Neural progenitor cell (in vitro differentiated cells): Measurements from ENCODE around the gene PLA2G2F. TPM values are rescaled to one million over a fixed set of nuclear protein-coding genes. Genes with fewer than 3 reads are reported as not detected.

Experiments
- DNase-seq: peaks from one replicate; pipeline ENCODE4 v3.0.0-alpha.2; 2016; ENCODE audit warnings: low spot score
- H2AFZ ChIP-seq: fragments of 200-600 bp; sonication (generic); replicated peaks from 2 replicates; pipeline ENCODE4 v1.6.1; 2016; ENCODE audit warnings: antibody characterized with exemption
- H3F3A ChIP-seq: fragments of 200-600 bp; sonication (generic); 2 replicates; pipeline ENCODE4 v1.6.1; 2016; ENCODE audit warnings: antibody characterized with exemption, low read depth
- H3K27ac ChIP-seq: fragments of 200-600 bp; sonication (generic); 2 replicates; pipeline ENCODE4 v1.5.1; 2016; ENCODE audit warnings: mild to moderate bottlenecking
- H3K27me3 ChIP-seq: fragments of 200-600 bp; sonication (generic); 2 replicates; pipeline ENCODE4 v1.6.1; 2016; ENCODE audit warnings: mild to moderate bottlenecking, moderate library complexity
- H3K36me3 ChIP-seq: fragments of 200-600 bp; sonication (generic); 2 replicates; pipeline ENCODE4 v1.5.1; 2016
- H3K4me1 ChIP-seq: fragments of 200-600 bp; sonication (generic); 2 replicates; pipeline ENCODE4 v1.6.1; 2016; ENCODE audit warnings: mixed run types
- H3K4me2 ChIP-seq: fragments of 200-600 bp; sonication (generic); 2 replicates; pipeline ENCODE4 v1.6.1; 2016
- H3K4me3 ChIP-seq: fragments of 200-600 bp; sonication (generic); 2 replicates; pipeline ENCODE4 v1.5.1; 2016
- H3K79me2 ChIP-seq: fragments of 200-600 bp; sonication (generic); 2 replicates; pipeline ENCODE4 v1.6.1; 2016; ENCODE audit warnings: low read depth
- H3K9ac ChIP-seq: fragments of 200-600 bp; sonication (generic); 2 replicates; pipeline ENCODE4 v1.6.1; 2016
- H3K9me3 ChIP-seq: fragments of 200-600 bp; sonication (generic); 2 replicates; pipeline ENCODE4 v1.5.1; 2016; ENCODE audit warnings: low read depth
- H4K20me1 ChIP-seq: fragments of 200-600 bp; sonication (generic); 2 replicates; pipeline ENCODE4 v1.6.1; 2016; ENCODE audit warnings: low read depth
- H3K27ac Mint-ChIP-seq: 3 replicates; pipeline ENCODE4 v1.8.0; 2021; ENCODE audit warnings: mixed read lengths
- H3K27me3 Mint-ChIP-seq: 2 replicates; pipeline ENCODE4 v1.8.0; 2022; ENCODE audit warnings: low read depth, mild to moderate bottlenecking, inconsistent platforms, moderate library complexity, mixed read lengths; ENCODE audit not compliant: insufficient read depth
- H3K36me3 Mint-ChIP-seq: 3 replicates; pipeline ENCODE4 v1.8.0; 2021; ENCODE audit warnings: mixed read lengths
- H3K4me1 Mint-ChIP-seq: 3 replicates; pipeline ENCODE4 v1.8.0; 2021; ENCODE audit warnings: mixed read lengths
- H3K4me3 Mint-ChIP-seq: 3 replicates; pipeline ENCODE4 v1.8.0; 2021; ENCODE audit warnings: mild to moderate bottlenecking, moderate library complexity, mixed read lengths
- H3K9me3 Mint-ChIP-seq: 3 replicates; pipeline ENCODE4 v1.8.0; 2020; ENCODE audit warnings: mixed read lengths
- EZH2 ChIP-seq: fragments of 200-600 bp; sonication (generic); IDR thresholded peaks from 2 replicates; pipeline ENCODE4 v1.6.1; 2017; ENCODE audit warnings: antibody characterized with exemption, mild to moderate bottlenecking, moderate library complexity
- EZH2phosphoT487 ChIP-seq: fragments of 200-600 bp; sonication (generic); IDR thresholded peaks from 2 replicates; pipeline ENCODE4 v1.6.1; 2017; ENCODE audit warnings: antibody characterized with exemption
- total RNA-seq: library from RNA; depleted of rRNA; stranded (reverse); fragments of >200 nt; gene quantifications from 2 replicates; pipeline ENCODE4 v1.2.3, GENCODE V29; 2015; ENCODE audit warnings: low replicate concordance
- TF ChIP-seq, protein P1 (sequence below): fragments of 200-600 bp; sonication (generic); IDR thresholded peaks from 2 replicates; pipeline ENCODE4 v1.5.1; 2017; ENCODE audit warnings: antibody characterized with exemption, mild to moderate bottlenecking

The PLA2G2F gene
- total RNA-seq, 1 donor from 2014 or later = not detected

- H3F3A ChIP-seq = peaks cover 4% of the 10 kb centered on the region
- peaks cover 46% of the 10 kb centered on the region for H3K27me3 ChIP-seq
- no peak overlapping the region for H3K4me3 ChIP-seq
- H3K36me3 ChIP-seq = no peaks in the 10 kb centered on the region
- H2AFZ ChIP-seq = no peak overlapping the region
- Mint-ChIP-seq H3K27ac (no peak overlapping the region), H3K36me3 (no peaks in the 10 kb centered on the region), H3K4me1 (peaks cover 10% of the 10 kb centered on the region), H3K9me3 (no peaks in the 10 kb centered on the region), H3K4me3 (no peak overlapping the region), H3K27me3 (peaks cover 15% of the 10 kb centered on the region)
- H3K4me2 ChIP-seq = no peak overlapping the region
- no peak for TF ChIP-seq EZH2phosphoT487
- no peak for TF ChIP-seq EZH2
- TF ChIP-seq, protein P1, sequence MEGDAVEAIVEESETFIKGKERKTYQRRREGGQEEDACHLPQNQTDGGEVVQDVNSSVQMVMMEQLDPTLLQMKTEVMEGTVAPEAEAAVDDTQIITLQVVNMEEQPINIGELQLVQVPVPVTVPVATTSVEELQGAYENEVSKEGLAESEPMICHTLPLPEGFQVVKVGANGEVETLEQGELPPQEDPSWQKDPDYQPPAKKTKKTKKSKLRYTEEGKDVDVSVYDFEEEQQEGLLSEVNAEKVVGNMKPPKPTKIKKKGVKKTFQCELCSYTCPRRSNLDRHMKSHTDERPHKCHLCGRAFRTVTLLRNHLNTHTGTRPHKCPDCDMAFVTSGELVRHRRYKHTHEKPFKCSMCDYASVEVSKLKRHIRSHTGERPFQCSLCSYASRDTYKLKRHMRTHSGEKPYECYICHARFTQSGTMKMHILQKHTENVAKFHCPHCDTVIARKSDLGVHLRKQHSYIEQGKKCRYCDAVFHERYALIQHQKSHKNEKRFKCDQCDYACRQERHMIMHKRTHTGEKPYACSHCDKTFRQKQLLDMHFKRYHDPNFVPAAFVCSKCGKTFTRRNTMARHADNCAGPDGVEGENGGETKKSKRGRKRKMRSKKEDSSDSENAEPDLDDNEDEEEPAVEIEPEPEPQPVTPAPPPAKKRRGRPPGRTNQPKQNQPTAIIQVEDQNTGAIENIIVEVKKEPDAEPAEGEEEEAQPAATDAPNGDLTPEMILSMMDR = no peak
- H3K4me1 ChIP-seq = no peaks in the 10 kb centered on the region
- no peaks in the 10 kb centered on the region for H4K20me1 ChIP-seq
- no peaks in the 10 kb centered on the region for H3K79me2 ChIP-seq
- no peak overlapping the region for H3K27ac ChIP-seq
- no peak overlapping the region for H3K9ac ChIP-seq
- DNase-seq = no peak
- no peaks in the 10 kb centered on the region for H3K9me3 ChIP-seq
Measured at GRCh38 chr1:20180844-20181207, 41.7 kb downstream of the PLA2G2F start.

DNA sequence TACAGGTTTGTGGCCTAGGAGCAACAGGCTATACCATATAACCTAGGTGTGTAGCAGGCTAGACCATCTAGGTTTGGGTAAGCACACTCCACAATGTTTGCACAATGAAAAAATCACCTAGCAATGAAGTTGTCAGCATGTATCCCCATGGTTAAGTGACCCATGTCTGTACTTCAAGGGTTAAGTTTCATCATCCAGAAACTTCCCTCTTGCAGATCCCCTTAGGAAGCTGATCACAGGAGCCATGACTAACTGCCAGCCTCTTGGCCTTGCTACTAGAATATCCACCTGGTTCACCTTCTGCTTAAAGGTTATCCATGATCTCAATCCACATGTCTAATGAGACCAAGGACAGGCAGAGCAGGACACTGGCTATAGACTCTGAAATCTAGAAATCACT lies 43.3 kb downstream of the PLA2G2F start:
- Mint-ChIP-seq H3K27ac (no peak overlapping the region), H3K27me3 (peaks cover 15% of the 10 kb centered on the region), H3K4me1 (peaks cover 21% of the 10 kb centered on the region), H3K9me3 (no peaks in the 10 kb centered on the region), H3K36me3 (no peaks in the 10 kb centered on the region), H3K4me3 (no peak overlapping the region)
- Histone ChIP-seq H2AFZ (no peak overlapping the region), H4K20me1 (no peaks in the 10 kb centered on the region), H3K36me3 (no peaks in the 10 kb centered on the region), H3K79me2 (no peaks in the 10 kb centered on the region), H3K27ac (no peak overlapping the region), H3F3A (peaks cover 4% of the 10 kb centered on the region), H3K4me3 (no peak overlapping the region), H3K4me2 (no peak overlapping the region), H3K27me3 (peaks cover 53% of the 10 kb centered on the region), H3K9me3 (no peaks in the 10 kb centered on the region), H3K9ac (no peak overlapping the region), H3K4me1 (no peaks in the 10 kb centered on the region)
- no peak for DNase-seq
- no peak for TF ChIP-seq EZH2phosphoT487
- TF ChIP-seq, protein P1 = no peak
- TF ChIP-seq EZH2 = no peak

- Histone ChIP-seq H3K27me3 (peaks cover 55% of the 10 kb centered on the region), H3K9ac (no peak overlapping the region), H3K27ac (no peak overlapping the region), H3K4me3 (no peak overlapping the region), H3K4me1 (no peaks in the 10 kb centered on the region), H3K4me2 (no peak overlapping the region), H3K79me2 (no peaks in the 10 kb centered on the region), H3F3A (peaks cover 4% of the 10 kb centered on the region), H3K9me3 (no peaks in the 10 kb centered on the region), H3K36me3 (no peaks in the 10 kb centered on the region), H4K20me1 (no peaks in the 10 kb centered on the region), H2AFZ (no peak overlapping the region)
- no peak for DNase-seq
- Mint-ChIP-seq H3K27ac (no peak overlapping the region), H3K4me1 (peaks cover 25% of the 10 kb centered on the region), H3K4me3 (no peak overlapping the region), H3K9me3 (no peaks in the 10 kb centered on the region), H3K36me3 (no peaks in the 10 kb centered on the region), H3K27me3 (peaks cover 14% of the 10 kb centered on the region)
- TF ChIP-seq, protein P1 = no peak
- TF ChIP-seq EZH2 (no peak), EZH2phosphoT487 (no peak)
Measured at GRCh38 chr1:20183035-20183434, 43.9 kb downstream of the PLA2G2F start.
